SK-N-SH (cell line): ENCODE data around the gene PLCB3. TPM values are rescaled to one million over a fixed set of nuclear protein-coding genes. Genes with fewer than 3 reads are reported as not detected.
A peak's percentile ranks its signal among the peaks of the same experiment; 100 is the strongest.

Source experiments
- CTCF ChIA-PET: fragments of 300-600, 350-600 bp; formaldehyde crosslinking; extraction: SDS; loops from one replicate; lab custom pipeline; 2021; lab: Yijun Ruan, JAX
- POLR2A ChIA-PET: fragments of 350-600 bp; sonication (Branson Sonifier 250); formaldehyde crosslinking; extraction: SDS; loops from one replicate; lab custom pipeline; 2020; ENCODE audit warnings: antibody characterized with exemption, inconsistent platforms; lab: Yijun Ruan, JAX
- DNase-seq: peaks from one replicate; pipeline ENCODE4 v3.0.0; 2012
- H2AFZ ChIP-seq: fragments of 200-600 bp; sonication (generic); 2 replicates; pipeline ENCODE4 v1.8.1; 2016; ENCODE audit warnings: antibody characterized with exemption, mild to moderate bottlenecking, low read depth
- H3F3A ChIP-seq: fragments of 200-600 bp; sonication (generic); replicated peaks from 2 replicates; pipeline ENCODE3; 2016; ENCODE audit warnings: antibody characterized with exemption, mild to moderate bottlenecking; ENCODE audit not compliant: insufficient read depth
- H3K27ac ChIP-seq, 2 experiments: fragments of 200-500 bp in 1 of 2; fragments of 200-600 bp in 1 of 2; sonication (Bioruptor generic) in 1 of 2; sonication (generic), shearing (Covaris generic) in 1 of 2; 2 replicates each; pipeline versions ENCODE4 v1.5.1 to v1.6.1; 2014 to 2016; ENCODE audit warnings: low read depth in 2 of 2, inconsistent platforms in 1 of 2, low read length in 1 of 2, mild to moderate bottlenecking in 1 of 2, mixed read lengths in 1 of 2
- H3K27me3 ChIP-seq: fragments of 200-600 bp; sonication (generic), shearing (Covaris generic); 2 replicates; pipeline ENCODE4 v1.6.1; 2016; ENCODE audit warnings: mixed run types; ENCODE audit not compliant: insufficient read depth
- H3K36me3 ChIP-seq, 2 experiments: fragments of 200-500 bp in 1 of 2; fragments of 200-600 bp in 1 of 2; sonication (Bioruptor generic) in 1 of 2; sonication (generic) in 1 of 2; replicated peaks in 1 of 2; 2 replicates each; pipeline versions ENCODE3 to v1.5.1; 2014 to 2016; ENCODE audit warnings: low read length in 1 of 2, mild to moderate bottlenecking in 1 of 2; ENCODE audit not compliant: insufficient read depth in 2 of 2, control insufficient read depth in 1 of 2
- H3K4me1 ChIP-seq, 2 experiments: fragments of 200-500 bp in 1 of 2; fragments of 200-600 bp in 1 of 2; sonication (Bioruptor generic) in 1 of 2; sonication (generic), shearing (Covaris generic) in 1 of 2; 2 replicates each; pipeline versions ENCODE4 v1.5.1 to v1.6.1; 2014 to 2016; ENCODE audit warnings: low read depth in 1 of 2, low read length in 1 of 2, mixed run types in 1 of 2; ENCODE audit not compliant: insufficient read depth in 2 of 2, control insufficient read depth in 1 of 2
- H3K4me2 ChIP-seq: fragments of 200-600 bp; sonication (generic), shearing (Covaris generic); 2 replicates; pipeline ENCODE4 v1.6.1; 2017; ENCODE audit warnings: mixed run types
- H3K4me3 ChIP-seq, 2 experiments: fragments of 200-500 bp in 1 of 2; fragments of 200-600 bp in 1 of 2; sonication (Bioruptor generic) in 1 of 2; sonication (generic), shearing (Covaris generic) in 1 of 2; 2 replicates each; pipeline versions ENCODE4 v1.5.1 to v1.8.1; 2014 to 2016; ENCODE audit warnings: low read depth in 2 of 2, inconsistent platforms in 1 of 2, low read length in 1 of 2, mild to moderate bottlenecking in 1 of 2, mixed read lengths in 1 of 2, moderate library complexity in 1 of 2
- H3K79me2 ChIP-seq: fragments of 200-600 bp; sonication (generic); 2 replicates; pipeline ENCODE4 v1.8.1; 2017; ENCODE audit warnings: mild to moderate bottlenecking; ENCODE audit not compliant: insufficient read depth
- H3K9ac ChIP-seq: fragments of 200-600 bp; sonication (generic); 2 replicates; pipeline ENCODE4 v1.6.1; 2017; ENCODE audit warnings: mixed run types
- H3K9me2 ChIP-seq: fragments of 200-600 bp; sonication (generic); 2 replicates; pipeline ENCODE4 v1.6.1; 2017; ENCODE audit warnings: mixed run types
- H3K9me3 ChIP-seq: fragments of 200-600 bp; sonication (generic); 2 replicates; pipeline ENCODE4 v1.6.1; 2017; ENCODE audit warnings: mixed run types, mild to moderate bottlenecking, moderate library complexity
- H4K20me1 ChIP-seq: fragments of 200-600 bp; sonication (generic); 2 replicates; pipeline ENCODE4 v1.6.1; 2017; ENCODE audit warnings: mild to moderate bottlenecking, mixed run types; ENCODE audit not compliant: insufficient read depth
- CHD2 ChIP-seq: fragments of 150-350 bp; IDR thresholded peaks from 2 replicates; pipeline ENCODE4 v1.6.1; 2018; ENCODE audit warnings: low read length; ENCODE audit not compliant: partially characterized antibody
- CTCF ChIP-seq: fragments of 200-600 bp; sonication (generic); IDR thresholded peaks from 2 replicates; pipeline ENCODE4 v1.6.1; 2017; ENCODE audit warnings: antibody characterized with exemption, mild to moderate bottlenecking, moderate library complexity
- EZH2phosphoT487 ChIP-seq: fragments of 200-600 bp; sonication (generic); IDR thresholded peaks from 2 replicates; pipeline ENCODE4 v1.6.1; 2017; ENCODE audit warnings: low read depth, mixed run types, mild to moderate bottlenecking, antibody characterized with exemption, moderate library complexity, borderline replicate concordance
- FOSL2 ChIP-seq: IDR thresholded peaks from 2 replicates; pipeline ENCODE4 v1.4.0; 2012; ENCODE audit warnings: low read depth, mild to moderate bottlenecking, moderate library complexity, borderline replicate concordance
- GABPA ChIP-seq: IDR thresholded peaks from 2 replicates; pipeline ENCODE4 v1.4.0; 2012; ENCODE audit warnings: low read depth, mild to moderate bottlenecking
- JUND ChIP-seq: IDR thresholded peaks from 2 replicates; pipeline ENCODE4 v1.4.0; 2012
- MEF2A ChIP-seq: IDR thresholded peaks from 2 replicates; pipeline ENCODE4 v1.4.0; 2012; ENCODE audit warnings: low read depth, borderline replicate concordance
- MXI1 ChIP-seq: IDR thresholded peaks from 2 replicates; pipeline ENCODE4 v1.6.1; 2012; ENCODE audit warnings: mild to moderate bottlenecking, low read depth, low read length, improper control_type of control experiment
- NFIC ChIP-seq: IDR thresholded peaks from 2 replicates; pipeline ENCODE4 v1.4.0; 2012; ENCODE audit warnings: borderline replicate concordance
- NRF1 ChIP-seq: IDR thresholded peaks from 2 replicates; pipeline ENCODE4 v1.6.1; 2012; ENCODE audit warnings: low read depth, mild to moderate bottlenecking, low read length
- RAD21 ChIP-seq: IDR thresholded peaks from 2 replicates; pipeline ENCODE4 v1.6.1; 2012; ENCODE audit warnings: mild to moderate bottlenecking, low read length
- RCOR1 ChIP-seq: fragments of 150-350 bp; IDR thresholded peaks from 2 replicates; pipeline ENCODE4 v1.6.1; 2017; ENCODE audit warnings: antibody characterized with exemption, low read length
- RFX5 ChIP-seq: IDR thresholded peaks from 2 replicates; pipeline ENCODE4 v1.6.1; 2012; ENCODE audit warnings: mild to moderate bottlenecking, improper control_type of control experiment, low read length
- RXRA ChIP-seq: IDR thresholded peaks from 2 replicates; pipeline ENCODE4 v1.4.0; 2012; ENCODE audit warnings: low read depth, mild to moderate bottlenecking, borderline replicate concordance
- SIN3A ChIP-seq: IDR thresholded peaks from 2 replicates; pipeline ENCODE4 v1.6.1; 2012; ENCODE audit warnings: low read depth, mild to moderate bottlenecking, low read length, moderate library complexity, borderline replicate concordance
- SMC3 ChIP-seq: IDR thresholded peaks from 2 replicates; pipeline ENCODE4 v1.6.1; 2012; ENCODE audit warnings: low read depth, low read length, improper control_type of control experiment
- TAF1 ChIP-seq: IDR thresholded peaks from 2 replicates; pipeline ENCODE4 v1.6.1; 2012; ENCODE audit warnings: low read depth, mild to moderate bottlenecking, low read length, moderate library complexity, borderline replicate concordance
- TCF12 ChIP-seq: IDR thresholded peaks from 2 replicates; pipeline ENCODE4 v1.4.0; 2012
- TEAD4 ChIP-seq: IDR thresholded peaks from 2 replicates; pipeline ENCODE4 v1.4.0; 2012; ENCODE audit warnings: mild to moderate bottlenecking, borderline replicate concordance; ENCODE audit not compliant: insufficient read depth
- USF1 ChIP-seq: IDR thresholded peaks from 2 replicates; pipeline ENCODE4 v1.4.0; 2012; ENCODE audit warnings: low read depth, borderline replicate concordance
- USF2 ChIP-seq: fragments of 150-350 bp; IDR thresholded peaks from 2 replicates; pipeline ENCODE4 v1.6.1; 2017; ENCODE audit warnings: antibody characterized with exemption, low read length, low read depth, borderline replicate concordance
- YY1 ChIP-seq: IDR thresholded peaks from 2 replicates; pipeline ENCODE4 v1.4.0; 2012; ENCODE audit warnings: low read depth, mild to moderate bottlenecking
- ZBTB33 ChIP-seq: IDR thresholded peaks from 2 replicates; pipeline ENCODE4 v1.4.0; 2012; ENCODE audit warnings: low read depth, borderline replicate concordance
- WGBS: methylation state at CpG from one replicate; pipeline ENCODE4 v1.1.6; 2017; ENCODE audit warnings: low lambda C conversion rate; 5-methylcytosine and 5-hydroxymethylcytosine counted together
- polyA plus RNA-seq, 3 experiments: library from polyadenylated mRNA; depleted of rRNA; stranded (reverse); fragments of >200 nt; gene quantifications; 2 replicates each; pipeline ENCODE4 v1.2.3, GENCODE V29; 2012
- TF ChIP-seq, protein P1 (sequence below): fragments of 150-350 bp; IDR thresholded peaks from 2 replicates; pipeline ENCODE4 v1.6.1; 2016; ENCODE audit warnings: mild to moderate bottlenecking, low read depth, low read length

The PLCB3 gene
- polyA plus RNA-seq, 1 of the 3 experiments (the other 2 are of a cell fraction) = 30.4 TPM

- Histone ChIP-seq H3K36me3 (peaks cover 27 to 31% of the 10 kb centered on the region in 2 experiments), H3K27ac (peak overlapping the region in 1 of 2 experiments; percentile 94; a peak in 2 of 4 replicates), H4K20me1 (no peaks in the 10 kb centered on the region), H2AFZ (no peak overlapping the region), H3K9me3 (no peaks in the 10 kb centered on the region), H3K9ac (no peak overlapping the region), H3K4me3 (no peak overlapping the region), H3K4me1 (peaks cover 12 to 55% of the 10 kb centered on the region in 2 experiments; a peak in 3 of 4 replicates), H3F3A (peaks cover 16% of the 10 kb centered on the region), H3K79me2 (no peaks in the 10 kb centered on the region; the same call in none of the 2 replicates), H3K27me3 (no peaks in the 10 kb centered on the region), H3K4me2 (no peak overlapping the region), H3K9me2 (no peaks in the 10 kb centered on the region)
- ChIA-PET CTCF (interaction anchor here (0.9 to 5.7 kb wide), 12 partner anchors 11 to 496 kb away, joined by 3 to 119 read pairs (median 6); partner anchors contain the start of genes NUDT22, PLCB3, PPP1R14B and TRPT1), POLR2A (interaction anchor here (1.0 to 2.8 kb wide), 9 partner anchors 9 to 53 kb away, joined by 3 to 41 read pairs (median 5); partner anchors contain the start of genes FKBP2, NUDT22, PLCB3 and PPP1R14B)
- 71% methylated on average over 7 of the region's 10 CpGs for WGBS
- DNase-seq = peak; percentile 83
- TF ChIP-seq TEAD4 = no peak
- TF ChIP-seq NFIC = no peak
- no peak for TF ChIP-seq TCF12
- no peak for TF ChIP-seq ZBTB33
- peak; percentile 88 for TF ChIP-seq MXI1
- no peak for TF ChIP-seq EZH2phosphoT487
- TF ChIP-seq CTCF = no peak
- TF ChIP-seq, protein P1, sequence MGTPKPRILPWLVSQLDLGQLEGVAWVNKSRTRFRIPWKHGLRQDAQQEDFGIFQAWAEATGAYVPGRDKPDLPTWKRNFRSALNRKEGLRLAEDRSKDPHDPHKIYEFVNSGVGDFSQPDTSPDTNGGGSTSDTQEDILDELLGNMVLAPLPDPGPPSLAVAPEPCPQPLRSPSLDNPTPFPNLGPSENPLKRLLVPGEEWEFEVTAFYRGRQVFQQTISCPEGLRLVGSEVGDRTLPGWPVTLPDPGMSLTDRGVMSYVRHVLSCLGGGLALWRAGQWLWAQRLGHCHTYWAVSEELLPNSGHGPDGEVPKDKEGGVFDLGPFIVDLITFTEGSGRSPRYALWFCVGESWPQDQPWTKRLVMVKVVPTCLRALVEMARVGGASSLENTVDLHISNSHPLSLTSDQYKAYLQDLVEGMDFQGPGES = no peak
- TF ChIP-seq TAF1 = no peak
- no peak for TF ChIP-seq JUND
- no peak for TF ChIP-seq USF2
- no peak for TF ChIP-seq USF1
- TF ChIP-seq RAD21 = no peak
- TF ChIP-seq GABPA = no peak
- TF ChIP-seq RFX5 = no peak
- TF ChIP-seq CHD2 = peak; percentile 60
- TF ChIP-seq SIN3A = no peak
- TF ChIP-seq MEF2A = no peak
- peak; percentile 6; the same call in 1 of the 2 replicates for TF ChIP-seq SMC3
- TF ChIP-seq RCOR1 = peak; percentile 78
- no peak for TF ChIP-seq NRF1
- no peak for TF ChIP-seq RXRA
- no peak for TF ChIP-seq YY1
- TF ChIP-seq FOSL2 = no peak
These were observed 13.1 kb downstream of the PLCB3 start for GRCh38 chr11:64264371-64264852.
